Activated T-helper 2 cell treated with anti-CD3 and anti-CD28 coated beads, Interferon-gamma antibody, Interleukin-2, Interleukin-4, amounts not matched to agents 10 μg/mL and 5 μg/mL and 100 μg/mL, durations not matched to agents 14 hours and 24 hours and 36 hours (primary cell): ENCODE data around the gene CPOX. TPM values are rescaled to one million over a fixed set of nuclear protein-coding genes. Genes with fewer than 3 reads are reported as not detected.

Source experiments
- DNase-seq: peaks from one replicate; pipeline ENCODE4 v3.0.0; 2021; ENCODE audit warnings: low spot score
- H3K27ac Mint-ChIP-seq: one replicate; pipeline ENCODE4 v1.8.0; 2021; ENCODE audit warnings: mixed read lengths
- H3K27me3 Mint-ChIP-seq: one replicate; pipeline ENCODE4 v1.8.0; 2021; ENCODE audit warnings: low read depth, mixed read lengths
- H3K36me3 Mint-ChIP-seq: one replicate; pipeline ENCODE4 v1.8.0; 2021; ENCODE audit warnings: low read depth, mixed read lengths
- H3K4me1 Mint-ChIP-seq: one replicate; pipeline ENCODE4 v1.8.0; 2021; ENCODE audit warnings: low read depth, mixed read lengths
- H3K4me3 Mint-ChIP-seq: one replicate; pipeline ENCODE4 v1.8.0; 2021; ENCODE audit warnings: low read depth, mild to moderate bottlenecking, moderate library complexity, mixed read lengths
- H3K9me3 Mint-ChIP-seq: one replicate; pipeline ENCODE4 v1.8.0; 2021; ENCODE audit warnings: mixed read lengths
- intact Hi-C: fragments of 100-400 bp; cut with micrococcal nuclease; formaldehyde crosslinking; loops from one replicate; pipeline ENCODE4 v1.15.1; 2023
- total RNA-seq: library from RNA; stranded (reverse); gene quantifications from 2 replicates; pipeline ENCODE4 v1.2.3, GENCODE V29; 2022

Gene CPOX
- total RNA-seq, 1 donor from 2014 or later: 48.4 TPM

DNA sequence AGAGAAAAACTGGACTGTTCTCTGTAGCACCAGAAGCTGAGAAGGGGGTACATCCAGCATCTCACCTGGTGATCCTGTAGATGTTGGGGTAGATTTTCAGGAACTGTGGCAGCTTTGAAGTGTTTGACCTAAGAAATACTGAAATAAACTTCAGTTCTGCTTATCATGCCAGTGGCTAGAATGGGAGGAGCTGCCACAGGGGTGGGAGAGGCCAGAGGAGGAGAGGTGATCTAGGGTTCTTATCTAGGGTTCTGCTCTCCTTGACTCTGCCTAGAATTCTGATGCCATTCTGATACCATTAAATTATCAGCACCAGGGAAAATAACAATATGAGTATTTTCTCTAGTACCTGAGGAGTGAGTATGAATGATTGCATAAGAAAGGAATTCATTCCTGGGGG, 10.2 kb upstream of the CPOX start:
- Mint-ChIP-seq H3K27ac (no peak overlapping the region), H3K9me3 (peaks cover 4% of the 10 kb centered on the region), H3K36me3 (no peaks in the 10 kb centered on the region), H3K4me3 (no peak overlapping the region), H3K27me3 (peaks cover 12% of the 10 kb centered on the region), H3K4me1 (peaks cover 3% of the 10 kb centered on the region)
- intact Hi-C loops: loop anchor here (2.0 to 5.0 kb wide), 2 partner anchors 209 to 276 kb away; no protein-coding TSS in a partner anchor
- DNase-seq: no peak

DNA sequence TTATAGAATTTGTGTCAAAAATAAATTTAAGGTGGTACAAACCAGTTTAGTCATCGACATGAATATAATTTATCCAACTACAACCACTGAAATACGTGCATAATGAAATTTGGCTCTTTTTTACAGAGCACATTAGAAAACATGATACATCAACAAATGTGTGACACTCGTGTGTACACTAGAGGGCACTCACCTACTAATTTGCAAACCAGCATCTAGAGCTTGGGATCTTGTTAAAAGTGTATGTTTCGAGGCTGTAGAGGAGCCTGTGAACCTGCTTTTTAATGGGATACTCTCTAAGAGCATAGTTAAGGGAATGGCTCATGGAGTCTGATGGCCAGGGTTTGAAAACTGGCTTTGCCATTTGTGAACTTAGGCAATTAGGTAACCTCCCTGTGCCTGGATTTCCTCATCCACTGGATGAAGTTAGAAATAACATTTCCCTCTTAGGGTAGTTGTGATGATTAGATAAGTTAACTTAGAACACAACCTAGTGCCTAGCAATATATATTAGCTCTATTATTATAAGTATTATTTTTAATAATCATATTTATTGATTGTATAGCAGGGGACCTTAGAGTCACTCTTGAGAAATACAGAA, 8.8 kb upstream of the CPOX start:
- Mint-ChIP-seq H3K9me3 (peaks cover 4% of the 10 kb centered on the region), H3K27ac (no peak overlapping the region), H3K27me3 (peaks cover 12% of the 10 kb centered on the region), H3K36me3 (no peaks in the 10 kb centered on the region), H3K4me3 (no peak overlapping the region), H3K4me1 (peaks cover 8% of the 10 kb centered on the region)
- intact Hi-C loops: loop anchor here (2.0 to 5.0 kb wide), 2 partner anchors 211 to 275 kb away; no protein-coding TSS in a partner anchor
- DNase-seq: no peak

DNA sequence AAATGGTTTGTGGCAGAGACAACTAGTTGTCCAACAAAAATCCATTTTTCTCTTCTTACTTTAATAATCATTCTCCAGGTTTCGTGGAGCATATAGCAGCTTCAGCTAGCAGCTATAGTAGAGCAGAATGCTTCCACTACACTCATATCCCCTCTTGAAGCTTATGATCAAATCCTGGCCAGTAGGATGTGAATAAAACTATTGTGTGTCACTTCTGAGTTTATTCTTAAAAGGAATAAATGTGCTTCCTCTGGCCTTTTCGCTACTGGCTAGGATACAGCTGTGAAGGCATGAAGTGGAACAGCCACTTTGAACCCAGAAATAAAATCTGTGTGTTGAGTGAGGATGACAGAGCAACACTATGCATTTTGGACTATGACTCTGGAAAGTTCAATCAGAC, 7.8 kb upstream of the CPOX start:
- Mint-ChIP-seq H3K9me3 (peaks cover 4% of the 10 kb centered on the region), H3K27ac (no peak overlapping the region)

DNA sequence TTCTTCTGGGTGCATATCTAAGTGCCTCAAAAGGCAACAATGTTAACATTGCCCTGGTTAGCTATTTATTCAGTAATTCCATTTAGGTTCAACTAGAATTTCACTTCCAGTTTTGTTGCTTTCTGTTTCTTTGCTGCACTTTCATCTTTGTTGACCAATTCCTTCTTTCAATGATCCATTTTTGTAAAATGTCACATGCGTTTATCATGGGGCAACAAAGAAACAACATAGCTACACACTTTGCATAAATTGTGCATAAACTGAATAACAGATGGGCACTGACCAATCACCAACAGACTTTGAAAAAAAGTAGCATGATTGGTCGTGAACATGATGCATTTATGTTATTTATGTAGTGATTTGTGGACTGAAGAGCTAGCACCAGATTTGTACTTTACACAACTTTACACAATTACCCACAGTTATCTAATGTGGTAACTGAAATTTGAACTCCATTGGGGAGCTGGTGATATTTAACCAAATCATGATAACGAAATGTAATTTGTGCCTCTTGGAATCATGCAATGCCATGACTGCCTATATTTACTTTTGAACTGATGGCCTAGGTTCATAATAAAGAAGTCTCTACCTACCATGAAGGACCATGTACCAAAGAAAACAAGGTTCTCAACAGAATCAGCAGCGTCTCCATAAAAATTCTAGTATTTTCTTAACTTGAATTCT, 7.1 kb upstream of the CPOX start:
- no peak overlapping the region for H3K27ac Mint-ChIP-seq
- no peaks in the 10 kb centered on the region for H3K36me3 Mint-ChIP-seq
- H3K4me3 Mint-ChIP-seq: no peak overlapping the region
- peaks cover 8% of the 10 kb centered on the region for H3K27me3 Mint-ChIP-seq
- H3K4me1 Mint-ChIP-seq: peaks cover 8% of the 10 kb centered on the region
- H3K9me3 Mint-ChIP-seq: peaks cover 4% of the 10 kb centered on the region
- intact Hi-C loops: loop anchor here (5.0 kb wide), 1 partner anchor 273 kb away; no protein-coding TSS in a partner anchor
- DNase-seq: no peak

More for the DNA sequence above, 7.8 kb upstream of the CPOX start:
- no peak for DNase-seq
- intact Hi-C loops: loop anchor here (5.0 kb wide), 1 partner anchor 274 kb away; no protein-coding TSS in a partner anchor
- Mint-ChIP-seq H3K27me3 (peaks cover 10% of the 10 kb centered on the region), H3K4me3 (no peak overlapping the region), H3K36me3 (no peaks in the 10 kb centered on the region), H3K4me1 (peaks cover 8% of the 10 kb centered on the region)

DNA sequence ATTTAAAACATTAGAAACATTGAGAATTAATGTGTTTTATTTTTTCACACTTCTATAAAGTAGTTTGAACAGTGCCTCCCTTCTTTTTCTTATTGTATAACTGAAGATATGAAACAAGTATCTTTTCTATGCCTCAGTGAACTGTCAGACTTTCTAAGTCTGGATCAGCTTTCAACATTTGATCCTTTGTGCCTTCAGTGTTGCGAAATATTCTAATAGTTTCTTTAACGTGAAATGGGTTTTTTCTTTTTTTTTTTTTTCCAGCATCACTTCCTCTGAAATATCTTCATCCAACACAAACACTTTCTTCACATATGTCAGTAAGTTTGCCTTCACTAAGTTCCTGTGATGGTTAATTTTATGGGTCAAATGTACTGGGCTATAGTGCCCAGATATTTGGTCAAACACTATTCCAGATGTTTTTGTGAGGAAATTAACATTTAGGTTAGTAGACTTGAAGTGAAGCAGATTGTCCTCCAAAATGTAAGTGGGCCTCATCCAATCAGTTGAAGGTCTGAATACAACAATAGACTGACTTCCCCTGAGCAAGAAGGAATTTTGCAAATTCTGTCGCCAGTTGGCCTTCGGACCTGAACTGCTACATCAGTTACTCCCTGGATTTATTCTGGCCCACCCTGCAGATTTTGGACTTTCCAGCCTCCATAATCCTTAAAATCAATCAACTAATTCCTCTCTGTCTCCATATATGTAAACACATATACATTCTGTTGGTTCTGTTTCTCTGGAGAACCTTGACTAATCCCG, 6.4 kb upstream of the CPOX start:
- Mint-ChIP-seq H3K27ac (no peak overlapping the region), H3K4me1 (peaks cover 12% of the 10 kb centered on the region), H3K4me3 (no peak overlapping the region), H3K27me3 (peaks cover 8% of the 10 kb centered on the region), H3K36me3 (no peaks in the 10 kb centered on the region), H3K9me3 (peaks cover 4% of the 10 kb centered on the region)
- no peak for DNase-seq
- intact Hi-C loops: loop anchor here (5.0 to 10.0 kb wide), 4 partner anchors 185 to 415 kb away; no protein-coding TSS in a partner anchor

DNA sequence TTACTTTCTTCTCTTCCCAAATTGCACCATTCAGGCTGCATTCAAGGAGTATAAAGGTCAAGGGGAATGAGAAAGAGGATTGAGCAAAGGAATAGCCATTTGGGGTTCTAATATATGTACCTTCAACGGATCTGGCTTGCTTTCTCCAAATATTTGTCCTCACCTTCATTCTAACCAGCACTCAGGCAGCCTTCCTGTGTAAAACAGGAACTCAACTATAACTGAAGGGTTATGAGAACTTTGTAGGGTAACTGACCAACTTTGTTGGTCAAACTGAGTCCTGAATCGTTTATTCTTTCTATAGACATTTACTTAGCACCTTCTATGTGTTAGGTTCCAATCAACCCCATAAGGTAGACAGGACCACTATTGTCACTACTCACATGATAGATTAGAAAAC, 5.1 kb upstream of the CPOX start:
- H3K4me3 Mint-ChIP-seq: no peak overlapping the region
- no peak for DNase-seq
- H3K9me3 Mint-ChIP-seq: no peaks in the 10 kb centered on the region
- no peaks in the 10 kb centered on the region for H3K36me3 Mint-ChIP-seq
- intact Hi-C loops: loop anchor here (10.0 kb wide), 3 partner anchors 186 to 414 kb away; no protein-coding TSS in a partner anchor
- H3K4me1 Mint-ChIP-seq: peaks cover 19% of the 10 kb centered on the region
- peaks cover 3% of the 10 kb centered on the region for H3K27me3 Mint-ChIP-seq
- no peak overlapping the region for H3K27ac Mint-ChIP-seq

DNA sequence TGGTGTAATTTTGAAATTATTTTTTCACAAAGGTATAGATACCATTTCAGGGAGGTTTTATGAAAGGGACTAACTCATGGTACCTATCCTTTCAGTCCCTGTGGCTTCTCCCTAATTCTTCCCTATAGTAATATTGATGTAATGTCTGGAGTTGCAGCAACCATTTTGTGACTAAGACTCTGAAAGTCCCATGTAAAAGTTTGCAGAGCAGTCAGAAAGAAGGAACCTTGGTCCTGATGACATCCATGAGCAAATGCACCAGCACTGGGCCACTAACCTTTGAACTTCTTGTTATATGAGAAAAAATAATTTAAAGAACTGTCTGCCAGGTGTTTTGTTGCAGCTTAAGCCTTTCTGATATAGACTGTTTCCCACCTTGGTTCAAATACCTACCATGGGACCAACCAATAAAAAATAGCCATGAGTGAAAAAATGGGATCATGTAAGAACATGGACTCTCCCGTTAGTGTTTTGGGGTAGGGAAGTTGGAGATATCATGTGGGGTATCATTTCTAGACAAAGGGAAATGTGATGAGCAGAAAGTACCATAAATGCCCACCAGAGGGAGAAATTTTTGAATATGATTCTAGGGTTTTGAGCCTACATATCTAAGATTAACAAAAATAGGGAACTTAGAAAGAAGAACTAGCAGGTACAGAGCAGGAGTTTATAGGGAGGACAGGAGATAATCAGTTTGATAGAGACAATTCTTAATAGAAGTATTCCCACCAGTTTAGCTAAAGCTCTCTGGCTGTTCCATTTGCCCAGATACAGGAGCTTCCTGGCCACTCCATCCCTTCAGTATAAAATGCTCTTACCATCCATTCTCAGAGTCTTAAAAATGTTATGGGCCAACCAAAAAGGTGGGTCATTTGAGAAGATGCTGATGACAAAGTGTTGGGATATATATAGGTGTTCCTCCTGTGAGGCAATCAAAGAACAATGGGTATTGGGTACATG, 3.4 kb upstream of the CPOX start:
- Mint-ChIP-seq H3K4me1 (peaks cover 26% of the 10 kb centered on the region), H3K9me3 (no peaks in the 10 kb centered on the region), H3K36me3 (peaks cover 4% of the 10 kb centered on the region), H3K4me3 (no peak overlapping the region), H3K27ac (no peak overlapping the region), H3K27me3 (no peaks in the 10 kb centered on the region)
- intact Hi-C loops: loop anchor here (10.0 kb wide), 3 partner anchors 188 to 412 kb away; no protein-coding TSS in a partner anchor
- no peak for DNase-seq

DNA sequence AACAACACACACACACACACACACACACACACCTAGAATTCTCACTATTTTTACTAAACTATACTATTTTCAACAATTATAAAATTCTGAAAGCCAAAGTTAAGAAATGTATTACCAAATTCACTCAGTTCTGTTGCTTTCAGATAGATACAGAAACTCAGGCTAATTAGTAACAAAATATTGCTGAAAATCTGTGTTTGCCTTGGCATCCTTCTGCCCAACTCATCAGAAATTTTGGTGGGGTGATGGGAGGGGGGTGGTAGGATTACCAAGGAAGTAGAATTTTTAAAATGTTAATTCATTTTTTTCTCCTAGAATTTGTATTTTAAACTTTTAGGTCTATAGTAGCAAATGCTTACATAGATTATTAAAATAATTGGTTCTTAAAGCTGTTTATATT, 2.7 kb upstream of the CPOX start:
- no peak overlapping the region for H3K27ac Mint-ChIP-seq
- DNase-seq: no peak
- intact Hi-C loops: loop anchor here (10.0 kb wide), 3 partner anchors 189 to 411 kb away; no protein-coding TSS in a partner anchor
- no peaks in the 10 kb centered on the region for H3K9me3 Mint-ChIP-seq
- H3K36me3 Mint-ChIP-seq: peaks cover 9% of the 10 kb centered on the region
- H3K4me3 Mint-ChIP-seq: no peak overlapping the region
- H3K4me1 Mint-ChIP-seq: peaks cover 30% of the 10 kb centered on the region
- H3K27me3 Mint-ChIP-seq: no peaks in the 10 kb centered on the region

DNA sequence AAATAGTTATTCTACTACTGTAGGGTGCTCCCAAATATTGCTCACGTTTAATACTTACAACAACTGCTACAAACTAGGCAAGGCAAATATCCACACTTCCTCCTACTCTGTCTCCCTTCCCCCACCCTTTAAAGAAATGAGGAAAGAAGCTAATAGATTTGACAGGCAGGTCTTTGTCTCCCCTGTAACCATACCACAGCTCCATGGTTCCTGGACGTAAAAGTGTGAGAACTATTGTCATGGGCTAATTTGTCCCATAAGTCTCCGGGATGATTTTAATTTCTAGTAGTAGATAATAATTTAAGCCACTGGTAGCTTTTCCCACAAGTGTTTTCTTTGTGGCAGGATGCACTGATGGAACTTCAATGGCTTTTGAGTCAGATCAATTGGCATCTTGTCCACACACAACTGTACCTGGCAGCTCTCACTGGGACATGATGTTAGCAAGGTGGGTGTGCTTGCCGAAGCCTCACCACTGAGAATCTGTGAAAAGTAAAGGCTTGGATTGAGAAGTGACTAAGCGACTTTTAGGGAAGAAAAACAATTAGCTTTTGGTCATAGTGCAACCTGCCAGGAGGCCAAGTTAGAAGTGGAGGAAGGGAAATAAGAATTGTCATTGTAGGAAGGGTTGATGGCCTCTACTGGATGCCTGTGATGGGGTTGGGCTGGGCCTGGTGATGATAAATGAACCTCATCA, 1.4 kb upstream of the CPOX start:
- peaks cover 21% of the 10 kb centered on the region for H3K36me3 Mint-ChIP-seq
- no peaks in the 10 kb centered on the region for H3K9me3 Mint-ChIP-seq
- DNase-seq: no peak
- H3K27ac Mint-ChIP-seq: peak overlapping the region; percentile 6
- intact Hi-C loops: loop anchor here (5.0 to 10.0 kb wide), 4 partner anchors 190 to 410 kb away; partner anchors contain the start of gene DCBLD2
- peak overlapping the region; percentile 33 for H3K4me3 Mint-ChIP-seq
- H3K4me1 Mint-ChIP-seq: peaks cover 36% of the 10 kb centered on the region
- no peaks in the 10 kb centered on the region for H3K27me3 Mint-ChIP-seq

DNA sequence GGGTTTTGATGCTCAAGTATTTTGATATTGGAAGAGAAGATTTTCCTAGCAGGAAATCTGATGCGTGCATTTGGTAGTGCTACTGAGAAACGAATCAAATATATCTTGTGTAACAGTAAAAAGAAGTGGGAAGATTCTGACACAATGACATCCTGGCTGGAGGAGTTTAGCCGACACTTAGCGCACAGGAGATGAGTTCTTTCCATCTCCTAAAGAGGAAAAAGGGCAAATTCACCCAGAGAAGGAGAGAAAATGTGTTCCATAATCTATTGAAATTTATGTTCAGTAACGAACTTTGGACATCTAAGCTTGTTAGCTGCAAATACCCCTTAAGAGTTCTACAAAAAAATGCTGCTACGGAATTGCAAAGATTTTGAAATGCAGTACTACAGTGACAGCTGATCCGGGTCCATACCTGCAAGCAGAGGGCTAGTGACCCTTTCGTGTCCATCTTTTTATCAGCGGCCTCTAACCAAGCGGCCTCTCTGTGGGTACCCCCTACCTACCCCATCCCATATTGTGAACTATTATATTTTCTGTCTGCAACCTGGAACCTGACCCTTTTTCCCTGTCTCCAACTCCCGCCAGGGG, 971 bp downstream of the CPOX start:
- Mint-ChIP-seq H3K27me3 (no peaks in the 10 kb centered on the region), H3K36me3 (peaks cover 38% of the 10 kb centered on the region), H3K4me1 (peaks cover 43% of the 10 kb centered on the region), H3K9me3 (no peaks in the 10 kb centered on the region), H3K27ac (peak overlapping the region; percentile 45), H3K4me3 (peak overlapping the region; percentile 90)
- no peak for DNase-seq
- intact Hi-C loops: loop anchor here (2.0 to 10.0 kb wide), 6 partner anchors 20 to 554 kb away; partner anchors contain the start of gene DCBLD2
